OCI-LY1 (cell line): ENCODE data around the gene ADNP.

ENCODE experiments used
- H2AFZ ChIP-seq: fragments of 200-600 bp; sonication (generic), shearing (Covaris generic); 2 replicates; pipeline ENCODE4 v1.6.0; 2014; ENCODE audit warnings: antibody characterized with exemption, mild to moderate bottlenecking, low read length
- H3F3A ChIP-seq: fragments of 200-600 bp; sonication (generic), shearing (Covaris generic); 2 replicates; pipeline ENCODE4 v1.6.0; 2014; ENCODE audit warnings: mild to moderate bottlenecking, antibody characterized with exemption, low read length, moderate library complexity; ENCODE audit not compliant: insufficient read depth
- H3K27ac ChIP-seq: fragments of 200-600 bp; sonication (generic); 2 replicates; pipeline ENCODE4 v1.5.1; 2014; ENCODE audit warnings: low read length, mixed run types, mild to moderate bottlenecking, low read depth; ENCODE audit not compliant: poor library complexity, severe bottlenecking
- H3K27me3 ChIP-seq: fragments of 200-600 bp; sonication (generic); 2 replicates; pipeline ENCODE4 v1.6.0; 2014; ENCODE audit warnings: antibody characterized with exemption, mild to moderate bottlenecking, low read length, moderate library complexity; ENCODE audit not compliant: insufficient read depth
- H3K36me3 ChIP-seq: fragments of 200-600 bp; sonication (generic); 2 replicates; pipeline ENCODE4 v1.6.1; 2014; ENCODE audit warnings: mild to moderate bottlenecking, antibody characterized with exemption, low read length, moderate library complexity, mixed read lengths; ENCODE audit not compliant: insufficient read depth
- H3K4me1 ChIP-seq: fragments of 200-600 bp; sonication (generic); 2 replicates; pipeline ENCODE4 v1.5.1; 2014; ENCODE audit warnings: mild to moderate bottlenecking, low read length, moderate library complexity; ENCODE audit not compliant: insufficient read depth, severe bottlenecking
- H3K4me2 ChIP-seq: fragments of 200-600 bp; sonication (generic), shearing (Covaris generic); 2 replicates; pipeline ENCODE4 v1.6.1; 2014; ENCODE audit warnings: low read length
- H3K4me3 ChIP-seq: fragments of 200-600 bp; sonication (generic); 2 replicates; pipeline ENCODE4 v1.5.1; 2014; ENCODE audit warnings: low read length, low read depth, mild to moderate bottlenecking, mixed read lengths; ENCODE audit not compliant: poor library complexity, severe bottlenecking
- H3K79me2 ChIP-seq: fragments of 200-600 bp; shearing (Covaris generic); 2 replicates; pipeline ENCODE4 v1.6.1; 2016; ENCODE audit warnings: mixed run types, low read length, mixed read lengths; ENCODE audit not compliant: insufficient read depth
- H3K9ac ChIP-seq: fragments of 200-600 bp; sonication (generic), shearing (Covaris generic); 2 replicates; pipeline ENCODE4 v1.6.1; 2014; ENCODE audit warnings: mild to moderate bottlenecking, low read length, mixed read lengths
- H3K9me2 ChIP-seq: fragments of 200-600 bp; sonication (generic), shearing (Covaris generic); 2 replicates; pipeline ENCODE4 v1.6.1; 2014; ENCODE audit warnings: low read depth, mild to moderate bottlenecking, low read length, mixed read lengths
- H3K9me3 ChIP-seq: fragments of 200-600 bp; shearing (Covaris generic); 2 replicates; pipeline ENCODE4 v1.6.1; 2014; ENCODE audit warnings: low read length, mixed read lengths
- H4K20me1 ChIP-seq: fragments of 200-600 bp; sonication (generic), shearing (Covaris generic); 2 replicates; pipeline ENCODE4 v1.6.0; 2016; ENCODE audit warnings: mild to moderate bottlenecking, low read length; ENCODE audit not compliant: insufficient read depth
- EZH2 ChIP-seq: fragments of 200-600 bp; sonication (generic), shearing (Covaris generic); IDR thresholded peaks from 2 replicates; pipeline ENCODE4 v1.8.0; 2017; ENCODE audit warnings: borderline replicate concordance, mixed run types, mild to moderate bottlenecking, antibody characterized with exemption, low read length, moderate library complexity, mixed read lengths
- TF ChIP-seq, protein P1 (sequence below): fragments of 200-600 bp; sonication (generic), shearing (Covaris generic); IDR thresholded peaks from 2 replicates; pipeline ENCODE4 v1.5.1; 2017; ENCODE audit warnings: mild to moderate bottlenecking, antibody characterized with exemption, low read length, moderate library complexity, mixed read lengths

Gene ADNP

DNA sequence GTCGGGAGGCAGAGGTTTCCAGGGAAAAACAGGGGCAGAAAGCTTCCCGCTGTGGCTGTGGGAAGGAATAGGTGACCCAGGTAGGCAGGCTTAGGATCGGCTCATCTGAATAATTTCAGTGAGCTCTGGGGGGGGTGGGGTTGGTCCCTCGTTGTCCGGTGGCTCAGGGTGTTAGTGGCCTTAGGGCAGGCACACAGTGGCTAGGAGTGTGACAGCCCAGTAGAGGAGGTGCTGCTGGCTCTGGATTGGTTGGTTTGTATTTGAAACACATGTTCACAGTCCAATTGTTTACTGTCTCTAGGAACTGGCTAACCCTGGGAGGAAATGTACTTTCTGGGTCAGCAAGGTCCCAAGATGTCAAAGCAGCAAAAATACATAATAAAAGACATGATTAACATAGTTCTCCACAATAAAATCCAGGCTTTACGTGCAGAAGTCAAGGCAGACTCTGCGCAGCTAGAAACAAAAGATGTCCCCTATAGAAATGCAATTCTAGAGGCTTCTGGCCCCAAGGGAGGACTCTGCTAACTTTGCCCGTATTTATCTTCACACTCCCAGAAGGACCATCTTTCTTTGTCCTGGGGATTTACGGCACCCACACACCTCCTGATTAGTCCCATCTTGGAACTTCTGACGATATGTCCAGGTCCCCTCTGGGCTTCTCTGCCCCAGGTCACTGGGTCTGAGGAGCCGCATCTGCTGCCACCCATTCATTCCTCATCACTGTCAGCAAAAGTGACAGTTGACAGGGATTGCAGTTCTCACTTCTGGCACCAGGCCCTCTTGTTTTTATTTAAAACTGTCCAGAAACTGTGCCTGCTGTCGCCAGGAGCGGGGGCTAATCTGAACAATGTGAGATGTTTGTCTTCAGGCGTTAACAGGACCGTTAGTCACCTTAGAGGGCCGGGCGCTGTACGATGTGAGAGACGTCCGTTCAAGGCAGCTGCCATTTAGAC is 46.1 kb upstream of the ADNP start:
- Histone ChIP-seq H3K79me2 (no peaks in the 10 kb centered on the region), H3K9me2 (no peaks in the 10 kb centered on the region), H3K27ac (no peak overlapping the region), H3K9me3 (no peaks in the 10 kb centered on the region), H3K4me2 (no peak overlapping the region), H3K27me3 (0 out of 2 replicates have a peak, but pooled peaks cover 13% of the 10 kb centered on the region), H3K9ac (no peak overlapping the region), H3K4me1 (no peaks in the 10 kb centered on the region), H4K20me1 (no peaks in the 10 kb centered on the region), H2AFZ (no peak overlapping the region), H3F3A (no peaks in the 10 kb centered on the region), H3K4me3 (no peak overlapping the region), H3K36me3 (no peaks in the 10 kb centered on the region)
- TF ChIP-seq, protein P1, sequence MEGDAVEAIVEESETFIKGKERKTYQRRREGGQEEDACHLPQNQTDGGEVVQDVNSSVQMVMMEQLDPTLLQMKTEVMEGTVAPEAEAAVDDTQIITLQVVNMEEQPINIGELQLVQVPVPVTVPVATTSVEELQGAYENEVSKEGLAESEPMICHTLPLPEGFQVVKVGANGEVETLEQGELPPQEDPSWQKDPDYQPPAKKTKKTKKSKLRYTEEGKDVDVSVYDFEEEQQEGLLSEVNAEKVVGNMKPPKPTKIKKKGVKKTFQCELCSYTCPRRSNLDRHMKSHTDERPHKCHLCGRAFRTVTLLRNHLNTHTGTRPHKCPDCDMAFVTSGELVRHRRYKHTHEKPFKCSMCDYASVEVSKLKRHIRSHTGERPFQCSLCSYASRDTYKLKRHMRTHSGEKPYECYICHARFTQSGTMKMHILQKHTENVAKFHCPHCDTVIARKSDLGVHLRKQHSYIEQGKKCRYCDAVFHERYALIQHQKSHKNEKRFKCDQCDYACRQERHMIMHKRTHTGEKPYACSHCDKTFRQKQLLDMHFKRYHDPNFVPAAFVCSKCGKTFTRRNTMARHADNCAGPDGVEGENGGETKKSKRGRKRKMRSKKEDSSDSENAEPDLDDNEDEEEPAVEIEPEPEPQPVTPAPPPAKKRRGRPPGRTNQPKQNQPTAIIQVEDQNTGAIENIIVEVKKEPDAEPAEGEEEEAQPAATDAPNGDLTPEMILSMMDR: no peak

DNA sequence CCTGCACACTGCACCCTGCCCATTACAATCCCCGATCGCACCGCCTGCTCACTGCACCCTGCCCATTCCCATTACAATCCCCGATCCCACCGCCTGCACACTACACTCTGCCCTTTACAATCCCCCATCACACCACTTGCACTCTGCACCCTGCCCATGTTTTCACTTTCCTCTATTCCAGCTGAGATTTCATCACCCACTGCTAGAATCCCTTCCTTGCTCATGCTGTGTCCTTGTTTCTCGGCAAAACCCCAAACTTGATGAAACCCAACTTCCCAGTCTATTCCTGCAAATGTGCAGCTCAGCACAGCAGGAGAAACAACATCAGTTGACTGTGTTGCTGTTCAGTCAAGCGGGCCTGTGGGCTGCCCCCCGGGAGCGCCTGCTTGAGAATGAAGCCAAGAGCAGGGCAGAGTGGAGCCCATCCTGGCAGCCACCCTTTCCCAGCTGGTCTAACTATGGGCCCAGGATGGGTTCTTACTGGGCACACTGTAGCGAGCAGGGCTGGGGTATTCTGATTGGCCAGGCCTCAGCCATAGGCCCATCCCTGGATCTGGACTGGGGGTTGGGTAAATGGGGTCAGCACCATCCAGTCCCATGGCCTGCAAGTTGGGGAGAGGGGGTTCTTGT is 44.6 kb upstream of the ADNP start:
- TF ChIP-seq, protein P1: no peak
- no peak for TF ChIP-seq EZH2
- no peak overlapping the region for H3K27ac ChIP-seq
- H3K27me3 ChIP-seq: 0 out of 2 replicates have a peak, but pooled peaks cover 13% of the 10 kb centered on the region
- H3K4me3 ChIP-seq: no peak overlapping the region
- H2AFZ ChIP-seq: no peak overlapping the region
- no peaks in the 10 kb centered on the region for H3K9me2 ChIP-seq
- no peaks in the 10 kb centered on the region for H3K4me1 ChIP-seq
- no peaks in the 10 kb centered on the region for H3K36me3 ChIP-seq
- no peak overlapping the region for H3K9ac ChIP-seq
- no peak overlapping the region for H3K4me2 ChIP-seq
- H3F3A ChIP-seq: no peaks in the 10 kb centered on the region
- no peaks in the 10 kb centered on the region for H3K79me2 ChIP-seq
- no peaks in the 10 kb centered on the region for H4K20me1 ChIP-seq
- H3K9me3 ChIP-seq: no peaks in the 10 kb centered on the region

- Histone ChIP-seq H4K20me1 (no peaks in the 10 kb centered on the region), H3K9ac (no peak overlapping the region), H3K4me2 (no peak overlapping the region), H3K27me3 (no peaks in the 10 kb centered on the region), H2AFZ (no peak overlapping the region), H3K79me2 (no peaks in the 10 kb centered on the region), H3F3A (no peaks in the 10 kb centered on the region), H3K4me1 (no peaks in the 10 kb centered on the region), H3K36me3 (no peaks in the 10 kb centered on the region), H3K9me2 (no peaks in the 10 kb centered on the region), H3K9me3 (no peaks in the 10 kb centered on the region), H3K27ac (no peak overlapping the region), H3K4me3 (no peak overlapping the region)
- TF ChIP-seq, protein P1: no peak
- no peak for TF ChIP-seq EZH2
These were observed 38.7 kb upstream of the ADNP start for GRCh38 chr20:50969912-50970311.
